DND-41 (cell line): ENCODE results near the gene PLAC8.

Experiments used
- CTCF ChIP-seq: IDR thresholded peaks from 2 replicates; pipeline ENCODE4 v1.5.1; 2012; ENCODE audit warnings: borderline replicate concordance, low read length, moderate library complexity, mild to moderate bottlenecking; ENCODE audit not compliant: poor library complexity, severe bottlenecking; ENCODE audit errors: extremely low read depth
- EZH2 ChIP-seq: IDR thresholded peaks from 3 replicates; pipeline ENCODE4 v1.6.1; 2012; ENCODE audit warnings: borderline replicate concordance, low read depth, mild to moderate bottlenecking, moderate library complexity, low read length, inconsistent platforms; ENCODE audit not compliant: severe bottlenecking

DNA sequence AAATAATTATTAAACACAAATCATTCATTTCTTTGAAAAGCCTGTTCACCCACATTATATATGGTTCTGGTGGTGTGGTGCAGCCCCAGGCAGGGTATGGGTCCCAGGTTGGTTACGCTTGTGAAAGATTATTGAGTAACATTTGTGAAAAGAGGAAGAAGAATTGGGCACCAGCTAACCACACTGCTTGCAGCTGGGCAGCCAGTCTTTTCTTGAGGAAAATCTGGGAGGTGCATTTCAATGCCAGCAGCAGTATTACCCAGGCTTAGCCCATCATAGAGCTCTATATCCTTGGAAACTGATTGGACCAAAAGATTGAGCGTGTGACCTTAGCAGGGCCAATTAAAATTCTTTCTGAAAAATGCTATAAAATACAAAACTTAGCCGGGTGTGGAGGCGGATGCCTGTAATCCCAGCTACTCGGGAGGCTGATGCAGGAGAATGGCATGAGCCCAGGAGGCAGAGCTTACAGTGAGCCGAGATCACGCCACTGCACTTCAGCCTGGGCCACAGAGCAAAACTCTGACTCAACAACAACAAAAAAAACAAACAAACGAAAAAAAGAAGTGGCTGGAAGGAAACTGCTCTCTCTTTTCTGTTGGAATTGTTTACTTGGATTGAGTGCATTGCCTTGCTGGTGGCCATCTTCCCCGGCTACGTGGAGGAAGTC, 9.7 kb upstream of the PLAC8 start:
- TF ChIP-seq CTCF (no peak), EZH2 (no peak)
